ENCODE data around the gene DOCK3.
"Not testable (repeated sequence)": the region's sequence is repeated elsewhere in the genome, so short reads cannot be mapped to it uniquely, and the experiment has no call there.

Gene DOCK3

GRCh38 chr3:50840983-50841489 lies 166.3 kb downstream of the DOCK3 start:
- no peak overlapping the region for H3K4me3 ChIP-seq (ENCODE audit: low read length)
- no peak for DNase-seq (ENCODE audit: low read depth)
- no peak for TF ChIP-seq CTCF (conservative IDR thresholded peaks at IDR 0.05; ENCODE audit: low read depth, low read length)

GRCh38 chr3:50848308-50848707 lies 173.6 kb downstream of the DOCK3 start:
- H3K4me3 ChIP-seq (ENCODE audit: low read length): no peak overlapping the region
- TF ChIP-seq CTCF (conservative IDR thresholded peaks at IDR 0.05; ENCODE audit: low read depth, low read length): no peak
- no peak for DNase-seq (ENCODE audit: low read depth)

GRCh38 chr3:50850639-50851511 lies 176.1 kb downstream of the DOCK3 start:
- no peak overlapping the region for H3K4me3 ChIP-seq (ENCODE audit: low read length)
- no peak for DNase-seq (ENCODE audit: low read depth)
- TF ChIP-seq CTCF (conservative IDR thresholded peaks at IDR 0.05; ENCODE audit: low read depth, low read length): no peak

- TF ChIP-seq CTCF (conservative IDR thresholded peaks at IDR 0.05; ENCODE audit: low read depth, low read length): no peak
- H3K4me3 ChIP-seq (ENCODE audit: low read length): no peak overlapping the region
- no peak for DNase-seq (ENCODE audit: low read depth)
These were observed 179.2 kb downstream of the DOCK3 start for GRCh38 chr3:50853936-50854335.

GRCh38 chr3:50862221-50862620 lies 187.5 kb downstream of the DOCK3 start:
- DNase-seq (ENCODE audit: low read depth): no peak
- no peak overlapping the region for H3K4me3 ChIP-seq (ENCODE audit: low read length)
- peak; percentile 9 for TF ChIP-seq CTCF (conservative IDR thresholded peaks at IDR 0.05; ENCODE audit: low read depth, low read length)

GRCh38 chr3:50873376-50874157 lies 198.8 kb downstream of the DOCK3 start:
- no peak for DNase-seq (ENCODE audit: low read depth)
- TF ChIP-seq CTCF (conservative IDR thresholded peaks at IDR 0.05; ENCODE audit: low read depth, low read length): no peak
- no peak overlapping the region for H3K4me3 ChIP-seq (ENCODE audit: low read length)

GRCh38 chr3:50874876-50875275 lies 200.1 kb downstream of the DOCK3 start:
- not testable (repeated sequence) for H3K4me3 ChIP-seq (ENCODE audit: low read length); DNase-seq (ENCODE audit: low read depth)
